ENCODE measurements around the gene NDUFA13. TPM values are rescaled to one million over a fixed set of nuclear protein-coding genes. Genes with fewer than 3 reads are reported as not detected.

NDUFA13 gene
- total RNA-seq, result 105 and 169 TPM in 2 replicates

DNA sequence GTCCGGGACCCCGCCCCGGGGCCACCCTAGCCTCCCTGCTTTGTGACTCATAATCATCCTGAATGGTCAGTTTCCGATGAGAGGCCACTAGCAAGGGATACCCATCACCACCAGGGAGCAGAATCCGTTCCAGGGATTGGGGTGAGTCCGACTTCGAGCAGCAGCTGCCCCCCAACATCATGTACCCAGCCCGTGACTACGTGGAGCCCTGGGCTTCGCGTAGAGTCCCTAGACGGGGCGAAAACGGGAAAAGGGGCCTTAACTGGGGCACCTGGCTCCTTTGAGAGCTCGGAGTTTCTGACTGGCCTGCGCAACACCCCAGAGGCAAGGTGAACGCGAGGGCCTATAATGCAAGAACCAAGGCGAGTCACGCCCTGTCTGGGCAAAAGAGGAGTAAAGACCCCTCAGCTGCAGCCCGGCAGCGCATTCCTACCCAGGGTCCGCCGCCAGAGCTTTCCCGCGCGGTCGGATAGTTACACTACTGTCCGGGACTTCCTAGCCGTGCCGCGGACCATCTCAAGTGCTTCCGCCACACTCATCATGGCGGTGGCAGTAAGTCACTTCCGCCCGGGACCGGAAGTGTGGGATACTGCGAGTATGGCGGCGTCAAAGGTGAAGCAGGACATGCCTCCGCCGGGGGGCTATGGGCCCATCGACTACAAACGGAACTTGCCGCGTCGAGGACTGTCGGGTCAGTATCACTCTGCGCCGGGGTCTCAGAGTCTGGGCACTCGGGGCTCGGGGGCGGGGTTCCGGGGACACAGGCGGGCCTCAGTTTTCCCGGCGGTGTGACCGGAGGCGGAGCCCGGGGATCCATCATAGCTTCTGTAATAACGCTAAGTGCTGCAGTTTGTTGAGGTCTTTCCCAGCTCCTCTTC lies at the start of gene NDUFA13:
Gene NDUFA13 (plus strand): TSS at position 584 of the 878 bp plus-strand sequence. CDS start 14 bp downstream, at position 598.

DNA sequence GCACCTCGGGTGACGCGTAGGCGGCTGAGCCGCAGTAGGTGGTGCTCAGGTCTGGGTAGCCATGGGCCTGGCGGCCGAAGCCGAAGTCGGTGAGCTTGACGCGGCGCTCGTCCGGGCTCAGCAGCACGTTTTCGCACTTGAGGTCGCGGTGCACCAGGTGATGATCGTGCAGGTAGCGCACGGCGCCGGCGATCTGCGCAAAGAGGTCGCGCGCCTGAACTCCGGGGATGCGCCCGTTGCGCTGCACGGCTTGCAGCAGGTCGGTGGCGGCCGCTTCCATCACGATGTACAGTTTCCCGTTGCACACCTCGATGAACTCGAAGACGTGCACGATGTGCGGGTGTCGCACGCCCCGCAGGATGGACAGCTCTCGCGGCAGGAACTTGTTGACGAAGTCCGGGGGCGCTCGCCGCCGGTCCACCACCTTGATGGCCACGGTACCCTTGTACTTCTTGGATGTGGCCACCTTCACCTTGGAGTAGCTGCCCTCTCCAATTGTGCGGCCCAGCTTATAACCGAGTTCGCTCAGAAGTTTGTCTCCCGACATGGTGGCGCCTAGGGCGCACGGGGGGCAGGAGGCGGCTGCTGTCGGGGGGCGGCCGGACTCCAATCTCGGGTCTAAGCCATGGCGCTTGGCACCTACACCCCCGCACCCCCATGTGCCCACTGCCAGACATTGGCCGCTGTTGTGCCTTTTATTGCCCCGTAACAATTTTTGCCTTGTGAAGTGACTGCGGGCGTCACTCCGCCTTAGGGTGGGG lies 964 bp upstream of the NDUFA13 start, which contains the start of gene TSSK6:
Gene TSSK6 (minus strand): TSS at position 668 of the 761 bp plus-strand sequence. CDS start 121 bp downstream, at position 547.

DNA sequence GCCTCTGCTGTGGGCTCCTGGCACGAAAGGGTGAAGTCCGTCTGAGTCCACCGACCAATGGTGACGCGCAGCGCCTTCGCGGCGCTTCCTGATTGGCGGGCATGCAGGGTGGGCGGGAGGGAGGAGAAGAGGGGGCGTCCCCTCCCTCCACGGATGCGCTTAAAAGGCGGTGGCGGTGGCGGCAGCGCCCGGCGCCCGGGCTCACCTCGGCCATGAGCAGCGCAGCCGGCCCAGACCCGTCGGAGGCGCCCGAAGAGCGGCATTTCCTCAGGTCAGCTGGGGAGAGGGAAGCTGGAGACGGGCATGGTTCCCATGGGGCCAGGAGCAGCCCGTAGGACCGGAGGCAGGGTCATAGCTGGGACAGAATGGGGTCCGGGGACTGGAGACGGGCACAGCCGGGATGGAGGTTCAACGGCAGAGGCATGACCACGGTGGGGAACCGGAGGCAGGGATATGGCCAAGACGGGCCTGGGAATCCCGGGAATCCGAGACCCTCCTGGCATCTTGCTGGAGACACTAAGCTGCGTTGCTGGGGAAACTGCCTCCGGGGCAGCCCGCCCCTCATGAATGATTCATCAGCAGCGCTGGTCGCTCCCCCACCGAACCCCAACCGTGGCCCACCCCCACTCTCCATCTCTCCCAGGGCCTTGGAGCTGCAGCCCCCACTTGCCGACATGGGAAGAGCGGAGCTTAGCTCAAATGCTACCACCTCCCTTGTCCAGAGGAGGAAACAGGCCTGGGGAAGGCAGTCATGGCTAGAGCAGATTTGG lies 12.9 kb downstream of the NDUFA13 start, which contains the start of gene YJEFN3:
Gene YJEFN3 (plus strand): TSS at position 191 of the 770 bp plus-strand sequence. CDS start 22 bp downstream, at position 213.

DNA sequence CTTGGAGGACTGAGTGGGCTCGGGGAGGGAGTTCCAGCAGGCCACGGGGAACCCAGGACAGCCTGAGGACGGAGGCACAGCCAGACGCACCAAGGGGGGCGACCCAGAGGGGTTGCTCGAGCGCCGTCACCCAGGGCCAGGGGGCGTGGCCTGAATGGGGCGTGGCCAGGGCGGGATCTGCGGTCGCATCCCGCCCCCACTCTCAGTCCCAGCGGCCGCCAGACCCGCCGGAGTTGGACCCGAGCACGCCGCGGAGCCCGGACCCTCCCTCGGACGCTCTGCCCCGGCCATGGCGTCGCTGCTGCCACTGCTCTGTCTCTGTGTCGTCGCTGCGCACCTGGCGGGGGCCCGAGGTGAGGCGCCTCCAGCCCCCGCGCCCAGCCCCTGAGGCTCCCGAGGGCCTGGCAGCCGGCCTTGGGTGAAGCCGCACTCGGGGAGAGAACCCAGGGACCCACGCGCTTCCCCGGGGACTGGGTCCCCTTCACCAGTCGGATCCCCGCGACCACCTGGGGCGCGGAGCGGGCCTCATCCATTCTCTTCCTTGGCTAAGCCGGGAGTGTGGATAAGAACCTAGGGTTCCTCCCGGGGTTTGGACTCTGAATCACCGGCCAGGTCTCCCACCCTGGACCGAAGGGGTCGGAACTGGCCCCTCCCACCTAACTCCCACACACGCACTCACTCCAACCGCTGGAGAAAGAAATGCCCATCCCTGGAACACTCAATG lies 22.2 kb downstream of the NDUFA13 start, which contains the start of gene CILP2:
Gene CILP2 (plus strand): TSS at position 205 of the 724 bp plus-strand sequence. CDS start 85 bp downstream, at position 290.

Other genes starting within 250 kb of the NDUFA13 start
- gene TM6SF2, start 242.9 kb upstream of the NDUFA13 start, total RNA-seq, result 0.16 TPM in 1 of 2 replicates, not detected in the other
- 33.1 and 37.9 TPM in 2 replicates for gene SUGP1, start 195.7 kb upstream of the NDUFA13 start, total RNA-seq
- 22.0 and 33.1 TPM in 2 replicates for gene MAU2, start 195.4 kb upstream of the NDUFA13 start, total RNA-seq
- gene GATAD2A, start 110.5 kb upstream of the NDUFA13 start, total RNA-seq, result 65.7 and 74.3 TPM in 2 replicates
- 1.6 and 2.3 TPM in 2 replicates for gene TSSK6, start 677 bp upstream of the NDUFA13 start, total RNA-seq
- 0.51 and 0.98 TPM in 2 replicates for gene YJEFN3, start 12.7 kb downstream of the NDUFA13 start, total RNA-seq
- gene CILP2, start 22.0 kb downstream of the NDUFA13 start, total RNA-seq, result 0.63 TPM in 1 of 2 replicates, not detected in the other
- gene PBX4, start 102.5 kb downstream of the NDUFA13 start, total RNA-seq, result 1.8 and 2.0 TPM in 2 replicates
- gene LPAR2, start 112.0 kb downstream of the NDUFA13 start, total RNA-seq, result 14.7 and 19.8 TPM in 2 replicates
- gene GMIP, start 127.4 kb downstream of the NDUFA13 start, total RNA-seq, result 8.0 and 8.8 TPM in 2 replicates
- 56.0 and 58.3 TPM in 2 replicates for gene ATP13A1, start 147.5 kb downstream of the NDUFA13 start, total RNA-seq
- 1.9 and 5.4 TPM in 2 replicates for gene ZNF101, start 152.6 kb downstream of the NDUFA13 start, total RNA-seq
- 1.5 and 2.8 TPM in 2 replicates for gene ZNF14, start 216.9 kb downstream of the NDUFA13 start, total RNA-seq

All from mesangial cell (primary cell).